Measurements from ENCODE around the gene COL16A1.

DNA sequence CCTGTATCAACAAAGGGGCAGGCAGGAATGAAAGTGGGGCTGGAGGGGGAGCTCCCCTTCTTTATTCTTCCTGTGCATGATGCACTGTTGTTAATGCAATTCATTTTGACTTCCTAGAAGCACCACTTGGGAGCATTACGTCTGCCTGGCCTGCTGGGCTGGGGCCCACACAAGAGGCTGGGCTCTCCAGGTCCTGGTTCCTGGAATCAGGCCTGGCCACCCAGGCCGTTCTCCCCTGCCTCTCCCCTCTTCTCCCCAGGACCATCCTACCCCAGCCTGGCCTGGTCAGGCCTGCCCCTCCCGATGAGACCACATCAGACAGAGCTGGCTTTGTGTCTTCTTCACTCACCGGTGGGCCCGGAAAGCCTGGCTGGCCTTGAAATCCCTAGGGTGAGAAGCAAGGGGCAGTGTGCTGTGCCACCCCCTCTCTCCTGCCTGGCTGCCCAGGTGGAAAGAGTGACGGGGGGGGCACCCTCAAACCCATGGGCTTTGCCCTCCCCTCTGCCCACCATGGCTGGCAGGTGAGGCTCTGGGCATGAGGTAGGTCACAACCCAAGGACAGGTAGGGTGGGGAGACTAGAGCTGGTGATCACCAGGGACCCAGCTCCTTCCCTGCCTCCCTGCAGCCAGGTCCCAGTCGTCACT is 38.5 kb downstream of the COL16A1 start:
- TF ChIP-seq, protein P1, sequence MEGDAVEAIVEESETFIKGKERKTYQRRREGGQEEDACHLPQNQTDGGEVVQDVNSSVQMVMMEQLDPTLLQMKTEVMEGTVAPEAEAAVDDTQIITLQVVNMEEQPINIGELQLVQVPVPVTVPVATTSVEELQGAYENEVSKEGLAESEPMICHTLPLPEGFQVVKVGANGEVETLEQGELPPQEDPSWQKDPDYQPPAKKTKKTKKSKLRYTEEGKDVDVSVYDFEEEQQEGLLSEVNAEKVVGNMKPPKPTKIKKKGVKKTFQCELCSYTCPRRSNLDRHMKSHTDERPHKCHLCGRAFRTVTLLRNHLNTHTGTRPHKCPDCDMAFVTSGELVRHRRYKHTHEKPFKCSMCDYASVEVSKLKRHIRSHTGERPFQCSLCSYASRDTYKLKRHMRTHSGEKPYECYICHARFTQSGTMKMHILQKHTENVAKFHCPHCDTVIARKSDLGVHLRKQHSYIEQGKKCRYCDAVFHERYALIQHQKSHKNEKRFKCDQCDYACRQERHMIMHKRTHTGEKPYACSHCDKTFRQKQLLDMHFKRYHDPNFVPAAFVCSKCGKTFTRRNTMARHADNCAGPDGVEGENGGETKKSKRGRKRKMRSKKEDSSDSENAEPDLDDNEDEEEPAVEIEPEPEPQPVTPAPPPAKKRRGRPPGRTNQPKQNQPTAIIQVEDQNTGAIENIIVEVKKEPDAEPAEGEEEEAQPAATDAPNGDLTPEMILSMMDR (IDR thresholded peaks at IDR 0.05; ENCODE audit: low read depth, low read length, poor library complexity, severe bottlenecking): no peak
- TF ChIP-seq EZH2phosphoT487 (IDR thresholded peaks at IDR 0.05; ENCODE audit: borderline replicate concordance, low read length): no peak

Data from DOHH2 (cell line).